Type B pancreatic cell (in vitro differentiated cells): ENCODE data around the gene PEX26. TPM values are rescaled to one million over a fixed set of nuclear protein-coding genes. Genes with fewer than 3 reads are reported as not detected.
A peak's percentile ranks its signal among the peaks of the same experiment; 100 is the strongest.

Experiments
- DNase-seq: peaks from one replicate; pipeline ENCODE4 v3.0.0; 2021; ENCODE audit warnings: mixed read lengths; ENCODE audit not compliant: unreplicated experiment; ENCODE audit errors: extremely low spot score
- H3K27ac Mint-ChIP-seq: 2 replicates; pipeline ENCODE4 v1.8.0; 2021; ENCODE audit warnings: mild to moderate bottlenecking, mixed read lengths
- H3K27me3 Mint-ChIP-seq: 2 replicates; pipeline ENCODE4 v1.8.0; 2021; ENCODE audit warnings: mixed read lengths
- H3K36me3 Mint-ChIP-seq: 2 replicates; pipeline ENCODE4 v1.8.0; 2021; ENCODE audit warnings: mixed read lengths
- H3K4me1 Mint-ChIP-seq: one replicate; pipeline ENCODE4 v1.8.0; 2021; ENCODE audit warnings: mixed read lengths; ENCODE audit not compliant: unreplicated experiment
- H3K4me3 Mint-ChIP-seq: 2 replicates; pipeline ENCODE4 v1.8.0; 2021; ENCODE audit warnings: mild to moderate bottlenecking, mixed read lengths
- H3K9me3 Mint-ChIP-seq: 2 replicates; pipeline ENCODE4 v1.8.0; 2021; ENCODE audit warnings: mixed read lengths
- total RNA-seq: library from RNA; stranded (reverse); gene quantifications from 2 replicates; pipeline ENCODE4 v1.2.1, GENCODE V29; 2021; ENCODE audit warnings: low replicate concordance
- TF ChIP-seq, protein P1 (sequence below): fragments of 200-600 bp; sonication (generic); conservative IDR thresholded peaks from 2 replicates; pipeline ENCODE4 v1.5.0; 2021; ENCODE audit warnings: antibody characterized with exemption, mild to moderate bottlenecking

The PEX26 gene
- total RNA-seq, 1 donor from 2014 or later = 46.3 TPM

DNA sequence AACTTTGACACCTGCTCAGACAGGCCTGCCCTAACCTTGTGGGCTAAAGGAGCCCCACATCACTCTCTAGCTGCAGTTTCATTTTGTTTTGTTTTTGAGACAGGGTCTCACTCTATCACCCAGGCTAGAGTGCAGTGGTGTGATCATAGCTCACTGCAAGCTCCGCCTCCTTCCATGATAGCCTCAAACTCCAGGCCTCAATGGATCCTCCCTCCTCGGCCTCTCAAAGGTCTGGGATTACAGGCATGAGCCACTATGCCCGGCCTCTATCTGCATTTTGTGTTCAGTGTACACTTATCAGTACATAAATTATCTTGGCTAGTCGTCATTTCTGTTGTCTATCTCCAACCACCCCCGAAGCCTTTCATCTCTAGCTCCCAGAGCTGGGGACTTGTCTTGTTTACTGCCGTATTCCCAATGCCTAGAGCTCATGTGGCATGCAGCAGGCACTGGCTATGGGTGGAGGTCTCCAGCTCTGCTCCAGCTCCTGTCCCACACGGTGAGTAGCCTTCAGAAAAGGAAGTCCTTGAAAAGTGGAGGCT lies 22.1 kb upstream of the PEX26 start:
- Mint-ChIP-seq H3K4me1 (peaks cover 16% of the 10 kb centered on the region), H3K27ac (no peak overlapping the region)

DNA sequence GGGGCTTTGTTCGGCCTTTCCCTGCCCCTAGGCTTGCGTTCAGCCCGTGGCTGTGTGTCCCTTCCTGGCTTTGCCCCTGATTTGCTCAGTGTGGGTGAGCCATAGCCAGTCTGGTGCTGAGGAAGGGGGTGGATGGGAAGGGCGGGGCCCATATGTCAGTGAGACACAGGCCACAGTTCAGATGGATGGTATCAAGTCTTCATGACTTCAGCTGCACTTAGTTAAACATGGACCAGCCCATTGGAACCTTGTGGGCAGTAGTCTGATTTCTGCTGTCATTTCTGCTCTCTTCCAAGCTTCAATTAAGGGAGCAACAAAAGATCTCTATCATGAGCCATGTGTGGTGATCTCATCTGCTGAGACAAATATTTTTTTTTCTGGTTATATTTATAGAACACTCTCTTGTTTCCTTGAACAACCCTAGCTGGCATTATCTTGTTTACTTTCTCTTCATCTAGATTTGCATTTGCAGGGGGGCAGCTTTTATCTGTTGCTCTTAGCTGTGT lies 21.6 kb upstream of the PEX26 start:
- no peak overlapping the region for H3K4me3 Mint-ChIP-seq
- no peaks in the 10 kb centered on the region for H3K27me3 Mint-ChIP-seq
- peak overlapping the region; percentile 37 for H3K27ac Mint-ChIP-seq
- peaks cover 19% of the 10 kb centered on the region for H3K4me1 Mint-ChIP-seq
- no peak for DNase-seq
- TF ChIP-seq, protein P1, sequence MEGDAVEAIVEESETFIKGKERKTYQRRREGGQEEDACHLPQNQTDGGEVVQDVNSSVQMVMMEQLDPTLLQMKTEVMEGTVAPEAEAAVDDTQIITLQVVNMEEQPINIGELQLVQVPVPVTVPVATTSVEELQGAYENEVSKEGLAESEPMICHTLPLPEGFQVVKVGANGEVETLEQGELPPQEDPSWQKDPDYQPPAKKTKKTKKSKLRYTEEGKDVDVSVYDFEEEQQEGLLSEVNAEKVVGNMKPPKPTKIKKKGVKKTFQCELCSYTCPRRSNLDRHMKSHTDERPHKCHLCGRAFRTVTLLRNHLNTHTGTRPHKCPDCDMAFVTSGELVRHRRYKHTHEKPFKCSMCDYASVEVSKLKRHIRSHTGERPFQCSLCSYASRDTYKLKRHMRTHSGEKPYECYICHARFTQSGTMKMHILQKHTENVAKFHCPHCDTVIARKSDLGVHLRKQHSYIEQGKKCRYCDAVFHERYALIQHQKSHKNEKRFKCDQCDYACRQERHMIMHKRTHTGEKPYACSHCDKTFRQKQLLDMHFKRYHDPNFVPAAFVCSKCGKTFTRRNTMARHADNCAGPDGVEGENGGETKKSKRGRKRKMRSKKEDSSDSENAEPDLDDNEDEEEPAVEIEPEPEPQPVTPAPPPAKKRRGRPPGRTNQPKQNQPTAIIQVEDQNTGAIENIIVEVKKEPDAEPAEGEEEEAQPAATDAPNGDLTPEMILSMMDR = no peak
- no peaks in the 10 kb centered on the region for H3K36me3 Mint-ChIP-seq
- no peaks in the 10 kb centered on the region for H3K9me3 Mint-ChIP-seq

More for the DNA sequence above, 22.1 kb upstream of the PEX26 start:
- Mint-ChIP-seq H3K9me3 (no peaks in the 10 kb centered on the region), H3K4me3 (no peak overlapping the region), H3K36me3 (no peaks in the 10 kb centered on the region), H3K27me3 (no peaks in the 10 kb centered on the region)
- DNase-seq = no peak
- TF ChIP-seq, protein P1 = no peak

GRCh38 chr22:18056807-18057474 lies 20.8 kb upstream of the PEX26 start:
- TF ChIP-seq, protein P1 = no peak
- H3K4me1 Mint-ChIP-seq = peaks cover 22% of the 10 kb centered on the region
- H3K27ac Mint-ChIP-seq = peak overlapping the region; percentile 37
- H3K27me3 Mint-ChIP-seq = no peaks in the 10 kb centered on the region
- H3K4me3 Mint-ChIP-seq = no peak overlapping the region
- H3K36me3 Mint-ChIP-seq = no peaks in the 10 kb centered on the region
- DNase-seq = no peak
- H3K9me3 Mint-ChIP-seq = no peaks in the 10 kb centered on the region

- Mint-ChIP-seq H3K27ac (no peak overlapping the region), H3K9me3 (no peaks in the 10 kb centered on the region), H3K4me3 (no peak overlapping the region), H3K36me3 (no peaks in the 10 kb centered on the region), H3K4me1 (peaks cover 18% of the 10 kb centered on the region), H3K27me3 (no peaks in the 10 kb centered on the region)
- TF ChIP-seq, protein P1 = no peak
- DNase-seq = no peak
Measured at GRCh38 chr22:18057568-18058209, 20.1 kb upstream of the PEX26 start.

DNA sequence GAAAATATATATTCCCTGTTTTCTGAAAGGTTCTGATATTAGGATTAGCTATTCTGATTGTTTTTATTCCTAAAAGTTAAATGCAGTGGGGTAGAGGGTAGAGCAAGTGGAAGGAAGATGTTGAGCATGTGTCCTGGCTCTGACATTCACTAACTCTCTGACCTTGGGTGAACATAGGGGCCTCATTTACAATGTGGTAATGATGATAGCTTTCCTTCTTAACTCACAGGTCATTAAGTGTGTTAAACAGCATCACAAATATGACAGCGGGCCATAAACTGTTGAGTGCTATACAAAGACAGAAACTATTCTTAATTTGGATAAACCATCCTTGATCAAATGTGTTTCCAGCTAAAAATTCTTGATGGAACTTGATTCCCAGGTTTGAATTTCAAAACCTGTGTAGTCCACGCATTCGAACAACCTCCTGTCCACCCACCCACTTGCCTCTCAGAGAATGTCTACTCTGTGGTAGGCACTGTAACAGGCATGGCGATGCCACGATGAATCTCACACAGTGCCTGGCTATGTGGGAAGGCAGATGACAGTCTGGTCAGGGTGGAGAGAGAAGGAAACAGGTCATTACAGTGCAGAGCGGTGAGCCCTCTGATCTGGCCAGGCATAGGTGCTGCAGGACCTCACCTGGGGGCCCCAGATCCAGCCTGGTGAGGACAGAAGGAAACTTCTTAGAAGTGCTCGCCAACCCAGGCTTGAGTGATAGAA lies 19.3 kb upstream of the PEX26 start:
- H3K36me3 Mint-ChIP-seq = no peaks in the 10 kb centered on the region
- DNase-seq = no peak
- H3K27me3 Mint-ChIP-seq = no peaks in the 10 kb centered on the region
- no peaks in the 10 kb centered on the region for H3K9me3 Mint-ChIP-seq
- H3K27ac Mint-ChIP-seq = no peak overlapping the region
- H3K4me3 Mint-ChIP-seq = no peak overlapping the region
- TF ChIP-seq, protein P1 = no peak
- peaks cover 18% of the 10 kb centered on the region for H3K4me1 Mint-ChIP-seq
